Psoas muscle (tissue), 8 donors: ENCODE measurements around the gene SSC5D. TPM values are rescaled to one million over a fixed set of nuclear protein-coding genes. Genes with fewer than 3 reads are reported as not detected.

Source experiments
- ATAC-seq, 4 donors: fragments of 200-7000 bp; cut with Tn5 transposase; one replicate each; pipeline ENCODE4 v1.9.1; 2020; ENCODE audit warnings: moderate library complexity in 3 of 4, mild to moderate bottlenecking in 2 of 4
- DNase-seq, 2 donors: peaks; one replicate each; pipeline ENCODE4 v3.0.0-alpha.2; 2020
- H3K27ac ChIP-seq: fragments of 200-600 bp; one replicate; pipeline ENCODE4 v1.8.0; 2022
- H3K27me3 ChIP-seq, 3 donors: fragments of 200-600 bp in 1 of 3; one replicate each; pipeline versions ENCODE4 v1.6.1 to v1.8.0; 2013 to 2022; ENCODE audit warnings: low read length in 2 of 3, mild to moderate bottlenecking in 2 of 3, moderate library complexity in 1 of 3; ENCODE audit not compliant: insufficient read depth in 3 of 3
- H3K36me3 ChIP-seq, 2 donors: fragments of 200-600 bp in 1 of 2; one replicate each; pipeline versions ENCODE4 v1.6.1 to v1.8.0; 2013 to 2022; ENCODE audit warnings: low read depth in 1 of 2, mild to moderate bottlenecking in 1 of 2, moderate library complexity in 1 of 2; ENCODE audit not compliant: insufficient read depth in 1 of 2
- H3K4me1 ChIP-seq: fragments of 200-600 bp; one replicate; pipeline ENCODE4 v1.8.0; 2022
- H3K4me3 ChIP-seq: fragments of 200-600 bp; one replicate; pipeline ENCODE4 v1.8.0; 2022; ENCODE audit warnings: mild to moderate bottlenecking
- H3K9me3 ChIP-seq: fragments of 200-600 bp; one replicate; pipeline ENCODE4 v1.8.0; 2022
- WGBS, 3 donors: extraction: QIAGEN DNeasy Blood & Tissue Kit; methylation state at CpG; one replicate each; pipeline versions ENCODE4 v1.1.6 to v1.1.7; 2013; 5-methylcytosine and 5-hydroxymethylcytosine counted together
- intact Hi-C, 2 donors: fragments of 100-400 bp; cut with DNase I; formaldehyde crosslinking; loops; one replicate each; pipeline versions ENCODE4 v1.11.0 to v1.14.2; 2022
- polyA plus RNA-seq, 3 donors: library from polyadenylated mRNA; stranded (reverse); fragments of 200-250 nt; gene quantifications; one replicate each; pipeline ENCODE4 v1.2.3, GENCODE V29; 2013
- total RNA-seq, 4 donors: library from RNA; stranded (reverse); fragmentation: NEBNext Ultra II Directional in 2 of 4; extraction: Animal tissue kit (Norgen Biotek cat#: 25700) in 2 of 4; gene quantifications; one replicate each; pipeline versions ENCODE4 v1.2.1 to v1.2.4, GENCODE V29; 2021 to 2023
- TF ChIP-seq, protein P1 (sequence below): fragments of 200-600 bp; IDR thresholded peaks from one replicate; pipeline ENCODE4 v1.8.0; 2022; ENCODE audit warnings: antibody characterized with exemption
- donor health status: healthy with polysubstance abuse.
- donor health status: DM: no; HTN: no; CAD: no; lungs with moderate emphysema.
- donor health status: Bipolar disorder and iron deficiency.
- donor health status: healthy.
- donor health status: DM: yes; HTN: yes; CAD: no.
- donor health status: DM: no; HTN: no; CAD: no.
- donor health status: DM: no; HTN: no; CAD: no.
- donor health status: DM: yes; HTN: yes; CAD: no.

The SSC5D gene
- total and polyA plus RNA-seq, 7 donors, result 0.11 to 4.6 (median 1.2) TPM

DNA sequence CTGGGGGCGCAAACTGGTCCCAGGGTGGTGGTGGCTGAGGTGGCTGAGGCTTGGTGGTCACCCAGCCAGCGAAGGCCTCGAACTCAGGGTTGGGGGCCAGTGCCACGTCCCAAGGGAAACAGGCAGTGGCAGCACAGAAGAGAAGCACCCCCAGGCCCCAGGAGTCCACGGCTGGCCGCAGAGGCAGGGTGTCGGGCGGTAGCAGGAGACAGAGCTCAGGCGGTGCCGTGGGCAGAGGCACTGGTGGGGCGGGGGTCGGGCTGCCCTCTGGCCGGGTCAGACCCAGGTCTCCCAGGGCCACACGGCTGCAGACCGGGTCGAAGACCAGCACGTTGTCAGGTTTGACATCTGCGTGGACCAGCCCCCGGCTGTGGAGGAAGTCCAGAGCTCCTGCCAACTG, 52.9 kb downstream of the SSC5D start:
- no peak overlapping the region for H3K27ac ChIP-seq
- ATAC-seq (no peak), DNase-seq (no peak)
- 82 to 87% (median 85%) methylated on average over 14 to 19 of the region's 19 CpGs for WGBS, 3 donors
- no peak overlapping the region for H3K4me3 ChIP-seq
- H3K27me3 ChIP-seq, result no peaks in the 10 kb centered on the region
- intact Hi-C loops, result no loop called here
- H3K36me3 ChIP-seq, result no peaks in the 10 kb centered on the region
- peaks cover 17% of the 10 kb centered on the region for H3K4me1 ChIP-seq
- no peaks in the 10 kb centered on the region for H3K9me3 ChIP-seq
- TF ChIP-seq, protein P1, sequence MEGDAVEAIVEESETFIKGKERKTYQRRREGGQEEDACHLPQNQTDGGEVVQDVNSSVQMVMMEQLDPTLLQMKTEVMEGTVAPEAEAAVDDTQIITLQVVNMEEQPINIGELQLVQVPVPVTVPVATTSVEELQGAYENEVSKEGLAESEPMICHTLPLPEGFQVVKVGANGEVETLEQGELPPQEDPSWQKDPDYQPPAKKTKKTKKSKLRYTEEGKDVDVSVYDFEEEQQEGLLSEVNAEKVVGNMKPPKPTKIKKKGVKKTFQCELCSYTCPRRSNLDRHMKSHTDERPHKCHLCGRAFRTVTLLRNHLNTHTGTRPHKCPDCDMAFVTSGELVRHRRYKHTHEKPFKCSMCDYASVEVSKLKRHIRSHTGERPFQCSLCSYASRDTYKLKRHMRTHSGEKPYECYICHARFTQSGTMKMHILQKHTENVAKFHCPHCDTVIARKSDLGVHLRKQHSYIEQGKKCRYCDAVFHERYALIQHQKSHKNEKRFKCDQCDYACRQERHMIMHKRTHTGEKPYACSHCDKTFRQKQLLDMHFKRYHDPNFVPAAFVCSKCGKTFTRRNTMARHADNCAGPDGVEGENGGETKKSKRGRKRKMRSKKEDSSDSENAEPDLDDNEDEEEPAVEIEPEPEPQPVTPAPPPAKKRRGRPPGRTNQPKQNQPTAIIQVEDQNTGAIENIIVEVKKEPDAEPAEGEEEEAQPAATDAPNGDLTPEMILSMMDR, result no peak

DNA sequence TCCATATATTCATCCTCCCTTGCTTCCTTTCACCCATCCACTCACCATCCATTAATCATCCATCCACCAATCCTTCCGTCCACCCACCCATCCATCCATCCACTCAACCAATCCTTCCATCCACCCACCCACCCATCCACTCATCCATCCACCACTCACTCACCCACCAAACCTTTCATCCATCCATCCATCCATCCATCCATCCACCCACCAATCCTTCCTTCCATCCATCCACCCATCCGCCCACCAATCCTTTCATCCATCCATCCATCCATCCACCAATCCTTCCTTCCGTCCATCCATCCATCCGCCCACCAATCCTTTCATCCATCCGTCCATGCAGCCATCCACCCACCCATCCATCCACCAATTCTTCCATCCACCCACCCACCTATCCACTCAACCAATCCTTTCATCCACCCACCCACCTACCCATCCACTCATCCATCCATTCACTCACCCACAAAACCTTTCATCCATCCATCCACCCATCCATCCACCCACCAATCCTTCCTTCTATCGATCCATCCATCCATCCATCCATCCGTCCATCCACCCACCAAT, 54.1 kb downstream of the SSC5D start:
- intact Hi-C loops, result loop anchor here in 1 of 2 donors (2.0 kb wide), 1 partner anchor 16 kb away; no protein-coding TSS in a partner anchor
- DNase-seq (no peak), ATAC-seq (no peak)
- 93 to 95% (median 94%) methylated on average over 7 of the region's 7 CpGs for WGBS, 3 donors
- no peaks in the 10 kb centered on the region for H3K36me3 ChIP-seq
- no peaks in the 10 kb centered on the region for H3K27me3 ChIP-seq
- no peaks in the 10 kb centered on the region for H3K9me3 ChIP-seq
- TF ChIP-seq, protein P1, result no peak
- H3K4me1 ChIP-seq, result peaks cover 21% of the 10 kb centered on the region
- H3K4me3 ChIP-seq, result no peak overlapping the region
- H3K27ac ChIP-seq, result no peak overlapping the region

DNA sequence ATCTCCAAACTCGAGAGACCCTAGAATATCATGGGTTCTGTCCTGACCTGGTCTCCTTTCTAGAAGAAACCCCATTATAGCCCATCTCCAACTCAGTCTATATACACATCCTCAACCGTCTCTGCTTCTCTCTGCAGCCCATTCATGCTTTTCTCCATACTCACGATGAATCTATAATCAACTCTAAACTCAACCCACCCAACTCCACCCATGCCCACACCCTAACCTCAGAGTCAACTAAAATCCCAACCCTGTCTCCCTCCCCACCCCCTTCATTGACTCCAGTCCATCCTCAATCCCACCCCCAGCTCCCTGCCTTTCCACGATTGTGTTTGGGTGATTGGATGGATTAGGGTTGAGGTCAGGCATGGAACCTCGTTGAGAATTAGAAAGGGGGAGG, 55.3 kb downstream of the SSC5D start:
- ATAC-seq (no peak), DNase-seq (no peak)
- Histone ChIP-seq H3K27me3 (no peaks in the 10 kb centered on the region), H3K27ac (no peak overlapping the region), H3K4me1 (peaks cover 30% of the 10 kb centered on the region), H3K9me3 (no peaks in the 10 kb centered on the region), H3K4me3 (no peak overlapping the region), H3K36me3 (no peaks in the 10 kb centered on the region)
- WGBS, 3 donors, result 75 to 84% (median 81%) methylated on average over 5 of the region's 5 CpGs
- intact Hi-C loops, result loop anchor here in 1 of 2 donors (2.0 kb wide), 1 partner anchor 17 kb away; no protein-coding TSS in a partner anchor
- TF ChIP-seq, protein P1, result no peak

DNA sequence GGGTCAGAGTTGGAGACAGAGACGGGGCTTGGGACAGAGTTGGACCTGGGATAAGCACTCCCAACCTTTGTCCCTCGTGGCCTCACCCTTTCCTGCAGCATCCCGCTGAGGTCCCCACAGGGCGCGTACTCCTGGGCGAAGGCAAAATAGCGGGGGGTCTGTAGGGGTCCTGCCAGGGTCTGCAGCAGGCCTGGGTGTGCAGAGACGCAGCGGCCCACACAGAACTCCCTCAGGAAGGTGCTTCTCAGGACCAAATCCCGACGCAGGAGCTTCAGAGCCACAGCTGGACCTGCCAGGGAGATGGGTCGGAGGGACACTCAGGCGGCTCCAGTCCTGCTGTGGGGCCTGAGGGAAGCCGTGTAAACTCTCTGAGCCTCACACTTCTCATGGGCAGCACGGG, 55.8 kb downstream of the SSC5D start:
- TF ChIP-seq, protein P1, result no peak
- Histone ChIP-seq H3K27me3 (no peaks in the 10 kb centered on the region), H3K4me1 (peaks cover 34% of the 10 kb centered on the region), H3K27ac (no peak overlapping the region), H3K9me3 (no peaks in the 10 kb centered on the region), H3K36me3 (no peaks in the 10 kb centered on the region), H3K4me3 (no peak overlapping the region)
- 88 to 91% (median 89%) methylated on average over 15 of the region's 15 CpGs for WGBS, 3 donors
- intact Hi-C loops, result no loop called here
- ATAC-seq (no peak), DNase-seq (no peak)
